ENCODE results near the gene ELP4.

- TF ChIP-seq, protein P1, sequence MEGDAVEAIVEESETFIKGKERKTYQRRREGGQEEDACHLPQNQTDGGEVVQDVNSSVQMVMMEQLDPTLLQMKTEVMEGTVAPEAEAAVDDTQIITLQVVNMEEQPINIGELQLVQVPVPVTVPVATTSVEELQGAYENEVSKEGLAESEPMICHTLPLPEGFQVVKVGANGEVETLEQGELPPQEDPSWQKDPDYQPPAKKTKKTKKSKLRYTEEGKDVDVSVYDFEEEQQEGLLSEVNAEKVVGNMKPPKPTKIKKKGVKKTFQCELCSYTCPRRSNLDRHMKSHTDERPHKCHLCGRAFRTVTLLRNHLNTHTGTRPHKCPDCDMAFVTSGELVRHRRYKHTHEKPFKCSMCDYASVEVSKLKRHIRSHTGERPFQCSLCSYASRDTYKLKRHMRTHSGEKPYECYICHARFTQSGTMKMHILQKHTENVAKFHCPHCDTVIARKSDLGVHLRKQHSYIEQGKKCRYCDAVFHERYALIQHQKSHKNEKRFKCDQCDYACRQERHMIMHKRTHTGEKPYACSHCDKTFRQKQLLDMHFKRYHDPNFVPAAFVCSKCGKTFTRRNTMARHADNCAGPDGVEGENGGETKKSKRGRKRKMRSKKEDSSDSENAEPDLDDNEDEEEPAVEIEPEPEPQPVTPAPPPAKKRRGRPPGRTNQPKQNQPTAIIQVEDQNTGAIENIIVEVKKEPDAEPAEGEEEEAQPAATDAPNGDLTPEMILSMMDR (IDR thresholded peaks at IDR 0.05; ENCODE audit: low read length): no peak
- no peak for TF ChIP-seq EZH2 (IDR thresholded peaks at IDR 0.05; ENCODE audit: borderline replicate concordance, low read length)
Measured at GRCh38 chr11:31826536-31827438, 317.2 kb downstream of the ELP4 start.
